HepG2 (cell line): ENCODE data around the gene PCSK2. TPM values are rescaled to one million over a fixed set of nuclear protein-coding genes. Genes with fewer than 3 reads are reported as not detected.

Experiments used
- ATAC-seq: fragments of 200-7000 bp; cut with Tn5 transposase; 3 replicates; pipeline ENCODE4 v1.9.1; 2020; ENCODE audit warnings: mild to moderate bottlenecking, moderate library complexity
- BruUV-seq: library from RNA; stranded (reverse); fragments of 400-500 nt; replicated peaks from 2 replicates; lab custom pipeline; 2021; lab: Mats Ljungman, UMichigan
- CTCF ChIA-PET: fragments of 300-600 bp; formaldehyde crosslinking; extraction: SDS; loops from one replicate; lab custom pipeline; 2021; ENCODE audit warnings: low total read pairs, inconsistent platforms, low intra/inter-chr PET ratio; lab: Yijun Ruan, JAX
- POLR2A ChIA-PET: fragments of 350-600 bp; sonication (Branson Sonifier 250); formaldehyde crosslinking; loops from one replicate; lab custom pipeline; 2020; ENCODE audit warnings: antibody characterized with exemption, inconsistent platforms; lab: Yijun Ruan, JAX
- DNase-seq: peaks from one replicate; pipeline ENCODE4 v3.0.0-alpha.2; 2015; ENCODE audit warnings: low spot score
- FAIRE-seq: peaks from 3 replicates; lab custom pipeline; 2011; peaks lifted over from hg19 to GRCh38; lab: Jason Lieb, UNC
- H2AFZ ChIP-seq: one replicate; pipeline ENCODE4 v1.6.1; 2011; ENCODE audit warnings: low read length, inconsistent platforms
- H3K27ac ChIP-seq: fragments of 300-600 bp; 3 replicates; pipeline ENCODE4 v1.8.0; 2011; ENCODE audit warnings: mixed run types, mild to moderate bottlenecking, mixed read lengths, low read length, inconsistent platforms; ENCODE audit not compliant: insufficient read depth; ENCODE audit errors: extremely low read length
- H3K27me3 ChIP-seq, 2 experiments: fragments of 200-600 bp in 1 of 2; 2 replicates in 1 of 2; 3 replicates in 1 of 2; pipeline versions ENCODE4 v1.6.0 to v1.8.0; 2011; ENCODE audit warnings: low read length in 2 of 2, mild to moderate bottlenecking in 2 of 2, moderate library complexity in 2 of 2, inconsistent platforms in 1 of 2; ENCODE audit not compliant: insufficient read depth in 2 of 2, control insufficient read depth in 1 of 2
- H3K36me3 ChIP-seq, 2 experiments: fragments of 200-600 bp in 1 of 2; replicated peaks in 1 of 2; 2 replicates in 1 of 2; 3 replicates in 1 of 2; pipeline versions ENCODE4 v1.5.1 to v1.8.0; 2011; ENCODE audit warnings: low read length in 2 of 2, inconsistent platforms in 1 of 2; ENCODE audit not compliant: insufficient read depth in 2 of 2, control insufficient read depth in 1 of 2
- H3K4me1 ChIP-seq: 2 replicates; pipeline ENCODE4 v1.5.1; 2012; ENCODE audit warnings: low read length, inconsistent platforms; ENCODE audit not compliant: insufficient read depth
- H3K4me2 ChIP-seq: 2 replicates; pipeline ENCODE4 v1.6.0; 2011; ENCODE audit warnings: low read depth, low read length, inconsistent platforms
- H3K4me3 ChIP-seq, 3 experiments: fragments of 200-600 bp in 1 of 3; sonication (generic), shearing (Covaris generic) in 1 of 3; replicated peaks in 1 of 3; 2 replicates each; pipeline ENCODE4 v1.5.1; 2011 to 2016; ENCODE audit warnings: low read length in 3 of 3, inconsistent platforms in 2 of 3, low read depth in 2 of 3, mild to moderate bottlenecking in 2 of 3, control low read depth in 1 of 3, mixed read lengths in 1 of 3; ENCODE audit not compliant: insufficient read depth in 1 of 3
- H3K79me2 ChIP-seq: one replicate; pipeline ENCODE4 v1.6.1; 2011; ENCODE audit warnings: low read length, inconsistent platforms; ENCODE audit not compliant: insufficient read depth
- H3K9ac ChIP-seq: 2 replicates; pipeline ENCODE4 v1.6.0; 2011; ENCODE audit warnings: mild to moderate bottlenecking, low read depth, low read length, inconsistent platforms; ENCODE audit not compliant: insufficient read depth
- H3K9me3 ChIP-seq: 2 replicates; pipeline ENCODE4 v1.5.1; 2012; ENCODE audit warnings: mild to moderate bottlenecking, low read length
- H4K20me1 ChIP-seq: 2 replicates; pipeline ENCODE4 v1.6.0; 2011; ENCODE audit warnings: inconsistent platforms, mild to moderate bottlenecking, low read length, moderate library complexity; ENCODE audit not compliant: insufficient read depth
- CAMTA2 ChIP-seq: sonication (generic); formaldehyde crosslinking; IDR thresholded peaks from 2 replicates; pipeline ENCODE4 v1.4.0; 2020; ENCODE audit warnings: mild to moderate bottlenecking, missing genetic modification reagents, borderline replicate concordance
- CEBPB ChIP-seq: IDR thresholded peaks from 2 replicates; pipeline ENCODE4 v1.6.1; 2011; ENCODE audit warnings: low read depth, low read length, improper control_type of control experiment, borderline replicate concordance
- EP300 ChIP-seq, 3 experiments: sonication (generic) in 1 of 3; formaldehyde crosslinking in 1 of 3; IDR thresholded peaks; 2 replicates each; pipeline versions ENCODE4 v1.5.1 to v1.6.1; 2011 to 2020; ENCODE audit warnings: low read depth in 2 of 3, low read length in 2 of 3, borderline replicate concordance in 1 of 3, improper control_type of control experiment in 1 of 3, mild to moderate bottlenecking in 1 of 3, missing genetic modification reagents in 1 of 3, moderate library complexity in 1 of 3
- HMG20B ChIP-seq: conservative IDR thresholded peaks from 2 replicates; pipeline ENCODE4 v1.6.1; 2016; ENCODE audit warnings: missing genetic modification reagents, missing compliant biosample characterization
- PHF5A ChIP-seq: IDR thresholded peaks from one replicate; pipeline ENCODE4 v1.6.1; 2018; ENCODE audit warnings: low read depth, missing genetic modification reagents; ENCODE audit not compliant: unreplicated experiment
- U2AF2 ChIP-seq: fragments of 200-400 bp; formaldehyde crosslinking; IDR thresholded peaks from 2 replicates; pipeline ENCODE4 v1.6.1; 2017; ENCODE audit warnings: low read depth, mild to moderate bottlenecking, low read length
- ZFX ChIP-seq: sonication (generic); formaldehyde crosslinking; IDR thresholded peaks from 2 replicates; pipeline ENCODE4 v1.4.0; 2020; ENCODE audit warnings: mild to moderate bottlenecking, low read depth, missing genetic modification reagents, moderate library complexity
- ZKSCAN1 ChIP-seq: fragments of 150-350 bp; IDR thresholded peaks from 2 replicates; pipeline ENCODE4 v1.6.1; 2014; ENCODE audit warnings: low read length
- WGBS: methylation state at CpG from one replicate; pipeline ENCODE4 v1.1.6; 2017; ENCODE audit warnings: low lambda C conversion rate; 5-methylcytosine and 5-hydroxymethylcytosine counted together
- in situ Hi-C: cut with HindIII; loops from 2 replicates; pipeline ENCODE4 v1.10.0; 2017; ENCODE audit warnings: low pct_unique_long_range_greater_than_20kb; ENCODE audit not compliant: extremely low pct_ligation_motif_present
- intact Hi-C: fragments of 100-400 bp; cut with micrococcal nuclease; formaldehyde crosslinking; loops from one replicate; pipeline ENCODE4 v1.10.0; 2022; ENCODE audit not compliant: unreplicated experiment
- polyA plus RNA-seq, 8 experiments: library from polyadenylated mRNA; depleted of rRNA in 3 of 8; stranded (reverse) in 7 of 8; unstranded in 1 of 8; fragments of >200 nt; fragmentation: Illumina TruSeq in 4 of 8; extraction: Trizol in 4 of 8; gene quantifications; 2 replicates each; pipeline versions ENCODE4 v1.2.1 to v1.2.3, GENCODE V29; 2011 to 2016; ENCODE audit warnings: low read depth in 4 of 8, missing spikeins in 1 of 8, mixed read lengths in 1 of 8; ENCODE audit not compliant: insufficient read depth in 1 of 8
- total RNA-seq, 5 experiments: library from RNA; depleted of rRNA; stranded (reverse); fragments of >200 nt; fragmentation: Illumina TruSeq; extraction: Trizol; gene quantifications; 2 replicates each; pipeline ENCODE4 v1.2.3, GENCODE V29; 2016; ENCODE audit warnings: low read depth in 1 of 5
- TF ChIP-seq, protein P1 (sequence below): IDR thresholded peaks from 2 replicates; pipeline ENCODE4 v1.6.1; 2012; ENCODE audit warnings: inconsistent platforms

The PCSK2 gene
- total and polyA plus RNA-seq, 2 of the 13 experiments (the other 11 are each of a cell fraction or from before 2014, with no cell fraction given), result not detected

DNA sequence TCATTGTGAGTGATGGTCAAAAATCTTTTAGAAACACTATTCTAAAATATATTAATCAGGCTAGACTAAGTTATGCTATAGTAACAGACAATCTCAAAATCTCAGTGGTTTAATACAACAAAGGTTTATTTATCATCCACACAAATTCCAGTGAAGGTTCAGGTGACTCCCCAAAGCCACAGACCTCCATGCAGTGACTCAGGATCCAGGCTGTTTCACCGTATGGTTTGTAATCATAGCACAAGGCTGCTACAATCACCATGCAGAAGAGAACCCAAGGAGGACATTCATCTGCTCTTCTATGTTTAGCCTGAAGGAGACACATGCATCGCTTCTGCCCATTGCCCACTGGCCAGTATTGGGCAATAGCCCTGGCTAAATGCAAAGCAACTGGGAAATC is 258.2 kb downstream of the PCSK2 start:
- Histone ChIP-seq H3K9ac (no peak overlapping the region), H3K27me3 (peaks cover 9 to 44% of the 10 kb centered on the region in 2 experiments), H3K36me3 (no peaks in the 10 kb centered on the region), H4K20me1 (no peaks in the 10 kb centered on the region), H3K4me2 (no peak overlapping the region), H3K79me2 (no peaks in the 10 kb centered on the region), H3K4me1 (no peaks in the 10 kb centered on the region), H3K4me3 (no peak overlapping the region), H2AFZ (no peak overlapping the region), H3K9me3 (no peaks in the 10 kb centered on the region), H3K27ac (no peak overlapping the region)
- BruUV-seq, result no TSS peak
- no peak for FAIRE-seq
- 16% methylated on average over 2 of the region's 2 CpGs for WGBS
- in situ Hi-C loops, result no loop called here
- no peak for TF ChIP-seq PHF5A
- TF ChIP-seq EP300 (IDR thresholded peaks at IDR 0.05; ENCODE audit: low read depth in 2 of 2, low read length in 2 of 2), result no peak
- no peak for TF ChIP-seq EP300 (CRISPR knock-in tag; IDR thresholded peaks at IDR 0.05; ENCODE audit: borderline replicate concordance)
- TF ChIP-seq CAMTA2 (CRISPR knock-in tag), result no peak
- TF ChIP-seq U2AF2, result no peak
- TF ChIP-seq ZKSCAN1, result no peak
- TF ChIP-seq CEBPB, result peak; percentile 87
- TF ChIP-seq, protein P1, sequence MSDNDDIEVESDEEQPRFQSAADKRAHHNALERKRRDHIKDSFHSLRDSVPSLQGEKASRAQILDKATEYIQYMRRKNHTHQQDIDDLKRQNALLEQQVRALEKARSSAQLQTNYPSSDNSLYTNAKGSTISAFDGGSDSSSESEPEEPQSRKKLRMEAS, result no peak
- TF ChIP-seq HMG20B (CRISPR knock-in tag), result no peak
- TF ChIP-seq ZFX (CRISPR knock-in tag), result no peak
- CTCF ChIA-PET, result no interaction called here
- no peak for DNase-seq
- ATAC-seq, result no peak
- intact Hi-C loops, result no loop called here
- POLR2A ChIA-PET, result no interaction called here
